Stimulated activated CD8-positive, alpha-beta memory T cell treated with anti-CD3 and anti-CD28 coated beads, Interleukin-15, amount 100 ng/mL, for 24 hours (primary cell): ENCODE measurements around the gene TMPO.
"Not testable (repeated sequence)": the region's sequence is repeated elsewhere in the genome, so short reads cannot be mapped to it uniquely, and the experiment has no call there.

Source experiments
- DNase-seq: peaks from one replicate; pipeline ENCODE4 v3.0.0-alpha.2; 2020; ENCODE audit warnings: low read depth

Gene TMPO

GRCh38 chr12:98578821-98579220 lies 63.4 kb downstream of the TMPO start:
- DNase-seq: no peak

GRCh38 chr12:98579347-98579746 lies 64.0 kb downstream of the TMPO start:
- DNase-seq: no peak

- DNase-seq: no peak
Measured at GRCh38 chr12:98579835-98580234, 64.4 kb downstream of the TMPO start.

- no peak for DNase-seq
Measured at GRCh38 chr12:98580695-98581094, 65.3 kb downstream of the TMPO start.

GRCh38 chr12:98581101-98581500 lies 65.7 kb downstream of the TMPO start:
- no peak for DNase-seq

- DNase-seq: no peak
Measured at GRCh38 chr12:98582093-98582492, 66.7 kb downstream of the TMPO start.

- no peak for DNase-seq
Measured at GRCh38 chr12:98587084-98587483, 71.7 kb downstream of the TMPO start.

GRCh38 chr12:98591209-98591608 lies 75.8 kb downstream of the TMPO start:
- DNase-seq: no peak

GRCh38 chr12:98592825-98593322 lies 77.5 kb downstream of the TMPO start:
- DNase-seq: no peak

GRCh38 chr12:98593351-98594049 lies 78.1 kb downstream of the TMPO start, which contains the start of gene SLC25A3:
Gene SLC25A3 (plus strand): TSS chr12:98593686. CDS start chr12:98593979, 293 bp downstream.
- peak; percentile 94 for DNase-seq

- no peak for DNase-seq
Measured at GRCh38 chr12:98594050-98594835, 78.9 kb downstream of the TMPO start.

- DNase-seq: no peak
Measured at GRCh38 chr12:98595243-98595988, 80.0 kb downstream of the TMPO start.

- not testable (repeated sequence) for DNase-seq
Measured at GRCh38 chr12:98597313-98597712, 81.9 kb downstream of the TMPO start.
